Right lobe of liver (tissue), 4 donors: ENCODE measurements around the gene SEMA3E.

ENCODE experiments used
- CTCF ChIP-seq, 4 donors: fragments of 200-600 bp in 3 of 4; fragments of 450-650 bp in 1 of 4; IDR thresholded peaks; one replicate each; pipeline versions ENCODE4 v1.5.1 to v1.8.0; 2016 to 2022; ENCODE audit warnings: antibody characterized with exemption in 4 of 4, mild to moderate bottlenecking in 2 of 4
- POLR2A ChIP-seq: fragments of 450-650 bp; IDR thresholded peaks from one replicate; pipeline ENCODE4 v1.6.1; 2017; ENCODE audit warnings: antibody characterized with exemption, mild to moderate bottlenecking
- donor health status: DM: no; HTN: no; CAD: no.
- donor health status: DM: no; HTN: no; CAD: no.
- donor health status: DM: no; HTN: yes; CAD: no.

GRCh38 chr7:83494683-83495082, 154.3 kb downstream of the SEMA3E start:
- TF ChIP-seq POLR2A (no peak), CTCF (IDR thresholded peaks at IDR 0.05) (no peak)
